GF-D8 (cell line): ENCODE data around the gene GPX7.
"Not testable (repeated sequence)": the region's sequence is repeated elsewhere in the genome, so short reads cannot be mapped to it uniquely, and the experiment has no call there.

Experiments used
- DNase-seq: peaks from one replicate; lab custom pipeline; 2025; lab: John Stamatoyannopoulos, UW

The GPX7 gene

DNA sequence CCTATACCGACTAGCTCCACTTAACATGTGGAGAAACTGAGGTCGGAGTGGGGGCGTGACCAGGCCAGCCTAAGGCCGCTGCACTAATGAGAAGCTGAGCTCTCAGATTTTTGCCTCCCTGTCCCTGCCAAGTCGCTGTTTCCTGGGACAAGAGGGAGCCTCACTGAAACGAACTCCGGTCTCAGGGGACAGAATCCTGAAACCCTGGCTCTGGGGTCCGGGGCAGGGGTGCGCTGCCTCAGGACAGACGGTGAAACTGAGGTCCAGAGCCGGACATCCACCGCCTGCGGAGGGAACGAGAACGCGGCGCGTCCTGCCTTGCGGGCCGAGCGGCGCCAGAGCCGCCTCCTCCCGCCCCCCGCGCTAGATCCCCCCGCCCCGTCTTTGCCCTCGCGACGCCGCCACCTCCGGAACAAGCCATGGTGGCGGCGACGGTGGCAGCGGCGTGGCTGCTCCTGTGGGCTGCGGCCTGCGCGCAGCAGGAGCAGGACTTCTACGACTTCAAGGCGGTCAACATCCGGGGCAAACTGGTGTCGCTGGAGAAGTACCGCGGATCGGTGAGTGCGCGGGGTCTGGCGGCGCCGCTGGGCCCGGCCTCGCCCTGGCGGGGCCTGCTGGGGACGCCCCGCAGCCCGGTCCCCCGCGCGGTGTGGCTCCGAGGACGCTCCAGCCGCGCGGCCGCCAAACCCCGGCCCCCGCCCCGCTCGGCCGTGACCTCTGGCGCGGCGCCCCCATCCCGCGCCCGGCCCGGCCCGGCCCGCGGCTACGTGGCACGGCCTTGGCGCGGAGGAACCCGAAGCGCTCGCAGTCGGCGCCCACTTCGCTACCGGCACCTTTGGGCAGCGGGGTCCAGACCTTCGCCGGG, at the start of gene GPX7:
Gene GPX7, plus strand, starts transcription at position 381 of the 865 bp plus-strand sequence. Its CDS starts 39 bp downstream, at position 420.
- no peak for DNase-seq

DNA sequence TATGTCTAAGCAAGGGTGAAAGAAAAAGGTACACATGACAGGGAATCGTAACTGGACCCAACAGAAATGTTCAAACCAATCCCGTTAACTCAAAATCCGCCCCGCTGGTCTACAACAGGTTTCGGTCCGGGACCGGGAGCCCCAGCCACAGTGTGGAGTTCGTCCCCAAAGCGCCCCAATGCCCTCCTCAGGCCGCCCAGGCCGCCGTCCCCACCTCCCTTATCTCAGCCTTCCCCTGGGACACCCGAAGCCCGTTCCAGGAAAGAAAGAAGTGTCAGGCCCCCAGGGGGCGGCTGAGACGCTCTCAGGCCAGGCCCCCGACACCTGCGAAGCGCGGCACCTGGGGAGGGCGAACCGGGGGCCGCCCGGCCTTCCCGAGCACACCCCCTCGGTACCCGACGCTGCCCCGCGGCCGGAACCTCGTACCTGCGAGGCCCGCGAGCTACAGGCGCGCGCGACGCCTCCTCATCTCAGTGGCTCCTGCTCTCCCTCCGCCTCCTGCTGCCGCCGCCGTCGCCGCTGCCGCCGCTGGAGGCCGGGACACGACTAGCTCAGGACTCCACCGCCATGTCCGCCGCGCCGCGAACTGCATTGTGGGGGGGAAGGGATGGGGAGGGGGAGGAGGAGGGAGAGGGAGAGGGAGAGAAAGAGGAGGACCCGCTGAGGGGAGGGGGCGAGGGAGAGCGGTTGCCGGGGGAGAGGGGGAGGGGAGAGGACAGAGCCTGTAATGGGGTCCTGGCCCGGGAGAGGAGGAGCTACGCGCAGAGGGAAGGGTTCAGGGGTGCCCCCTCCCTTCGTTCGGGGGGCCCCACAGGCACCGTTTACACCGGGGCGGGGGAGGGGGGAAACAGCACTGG, 49.4 kb upstream of the GPX7 start, which contains the start of gene TUT4:
Gene TUT4, minus strand, starts transcription at position 588 of the 857 bp plus-strand sequence. CDS start 26,812 bp downstream, outside the sequence.
- DNase-seq = peak; percentile 56

DNA sequence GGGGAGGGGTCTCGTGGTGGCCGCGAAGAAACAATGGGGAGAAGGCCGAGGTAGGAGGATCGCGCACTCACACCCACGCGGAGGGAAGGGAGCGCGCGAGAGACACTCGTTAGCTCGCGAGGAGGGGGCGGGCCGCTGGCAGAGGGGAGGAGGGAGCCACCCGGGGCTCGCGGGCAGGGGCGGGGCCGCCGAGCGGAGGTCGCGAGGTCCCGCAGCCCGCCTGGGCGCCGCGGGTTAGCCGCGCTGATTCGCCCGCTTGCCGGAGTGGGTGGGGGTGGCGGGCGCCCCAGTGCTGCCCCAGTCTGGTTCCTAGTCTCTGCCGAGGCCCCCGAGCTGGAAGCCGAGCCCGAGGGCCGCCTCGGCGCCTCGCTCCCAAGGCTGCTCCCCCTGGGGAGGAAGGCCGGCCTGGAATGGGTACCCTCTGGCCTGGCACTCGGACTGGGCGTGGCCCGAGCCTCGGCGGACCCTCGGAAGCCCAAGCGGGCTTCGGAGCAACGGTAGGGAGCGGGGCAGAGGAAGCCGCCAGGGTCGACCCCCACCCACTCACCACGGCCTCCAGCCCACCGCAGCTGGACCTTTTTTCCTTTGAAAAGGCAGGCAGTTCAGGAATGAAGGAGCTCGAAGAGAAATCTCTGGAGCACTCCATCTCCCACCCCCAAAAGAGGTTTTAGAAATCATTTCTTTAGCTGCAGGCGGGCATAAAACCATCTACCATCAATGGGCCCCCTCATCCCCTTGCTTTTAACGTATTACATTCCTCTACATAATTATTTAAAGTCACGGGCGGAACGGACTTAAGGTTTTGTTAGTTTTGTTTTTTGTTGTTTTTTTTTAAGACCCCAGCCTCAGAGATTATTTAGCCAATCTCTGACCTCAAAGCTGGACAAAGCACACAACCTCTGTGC, 48.6 kb upstream of the GPX7 start:
- peak; percentile 53 for DNase-seq

- no peak for DNase-seq
Observed at GRCh38 chr1:52554267-52554640, 47.9 kb upstream of the GPX7 start.

DNA sequence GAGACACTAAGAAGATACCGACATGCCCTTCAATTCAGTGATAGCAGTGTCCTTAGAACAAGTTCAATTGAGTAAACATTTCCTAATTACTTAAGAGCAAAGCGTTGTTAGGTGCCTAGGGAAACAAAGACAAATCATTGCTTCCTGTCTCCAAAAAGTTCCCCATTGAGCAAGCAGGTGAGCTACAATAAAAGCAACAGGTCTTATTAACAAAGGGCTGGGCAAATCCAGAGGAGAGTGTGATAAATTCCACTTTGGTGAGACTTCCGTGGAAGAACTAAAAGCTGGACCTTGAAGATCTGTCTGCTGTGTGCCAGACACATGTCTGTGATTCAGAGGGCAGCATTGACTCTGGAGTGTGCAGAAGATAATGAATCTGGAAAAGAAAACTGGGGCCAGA, 47.4 kb upstream of the GPX7 start:
- peak; percentile 44 for DNase-seq

DNA sequence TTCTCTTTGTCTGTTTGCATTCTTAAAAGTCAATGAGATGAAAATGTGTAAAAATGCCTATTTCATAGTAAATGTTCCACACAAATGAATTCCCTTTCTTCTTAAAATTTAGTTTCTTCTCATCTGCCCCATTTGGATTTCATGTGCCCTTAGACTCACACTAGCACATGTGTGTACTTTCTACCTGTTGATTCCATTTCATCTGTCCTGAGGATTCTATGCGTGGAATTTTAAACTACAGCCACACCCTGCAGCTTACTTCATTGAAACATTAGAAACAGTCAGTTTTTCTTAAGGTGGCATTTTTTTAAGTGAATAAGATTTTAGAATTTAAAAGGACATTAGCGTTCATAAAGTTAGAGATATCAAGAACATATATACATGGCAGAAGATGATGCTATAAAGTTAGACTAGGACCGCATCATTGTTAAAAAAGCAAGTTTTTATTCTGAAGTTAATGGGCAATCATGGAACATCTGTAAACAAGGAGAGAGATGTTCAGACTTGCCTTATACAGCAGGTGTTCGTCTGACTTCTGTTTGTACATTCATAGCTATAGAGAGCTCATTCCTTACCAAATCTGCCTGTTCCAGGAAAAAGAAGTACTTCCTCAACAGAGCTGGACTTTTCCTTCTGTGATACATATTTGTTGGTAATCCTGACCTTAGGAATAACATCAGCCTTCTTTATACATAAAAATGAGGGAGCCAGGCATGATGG, 45.4 kb upstream of the GPX7 start:
- DNase-seq = no peak

DNA sequence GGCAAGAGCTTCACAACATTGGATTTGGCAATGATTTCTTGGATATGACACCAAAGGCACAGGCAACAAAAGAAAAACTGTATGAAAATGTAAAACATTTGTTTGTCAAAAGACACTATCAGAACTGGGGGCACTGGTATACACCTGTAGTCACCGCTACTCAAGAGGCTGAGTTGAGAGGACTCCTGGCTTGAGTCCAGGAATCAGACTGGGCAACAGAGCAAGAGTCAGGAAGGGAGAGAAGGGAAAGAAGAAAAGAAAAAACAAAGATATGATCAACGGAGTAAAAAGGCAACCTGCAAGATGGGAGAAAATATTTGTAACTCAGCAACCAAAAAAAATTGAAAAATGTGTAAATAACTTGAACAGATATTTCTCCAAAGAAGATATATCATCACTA, 43.2 kb upstream of the GPX7 start:
- DNase-seq = no peak

DNA sequence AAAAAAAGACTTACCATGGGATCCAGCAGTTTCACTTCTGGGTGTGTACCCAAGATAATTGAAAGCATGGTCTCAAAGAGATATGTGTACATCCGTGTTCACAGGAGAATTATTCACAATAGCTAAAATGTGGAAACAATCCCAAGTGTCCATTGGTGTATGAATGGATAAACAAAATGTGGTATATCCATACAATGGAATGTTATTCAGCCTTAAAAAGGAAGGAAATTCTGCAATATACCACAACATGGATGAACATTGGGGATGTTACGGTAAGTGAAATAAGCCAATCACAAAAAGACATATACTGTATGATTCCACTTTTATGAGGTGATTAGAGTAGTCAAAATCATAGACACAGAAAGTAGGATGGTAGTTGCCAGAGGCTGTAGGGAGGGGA, 42.3 kb upstream of the GPX7 start:
- DNase-seq = no peak

GRCh38 chr1:52562766-52563165, 39.4 kb upstream of the GPX7 start:
- DNase-seq = no peak

DNA sequence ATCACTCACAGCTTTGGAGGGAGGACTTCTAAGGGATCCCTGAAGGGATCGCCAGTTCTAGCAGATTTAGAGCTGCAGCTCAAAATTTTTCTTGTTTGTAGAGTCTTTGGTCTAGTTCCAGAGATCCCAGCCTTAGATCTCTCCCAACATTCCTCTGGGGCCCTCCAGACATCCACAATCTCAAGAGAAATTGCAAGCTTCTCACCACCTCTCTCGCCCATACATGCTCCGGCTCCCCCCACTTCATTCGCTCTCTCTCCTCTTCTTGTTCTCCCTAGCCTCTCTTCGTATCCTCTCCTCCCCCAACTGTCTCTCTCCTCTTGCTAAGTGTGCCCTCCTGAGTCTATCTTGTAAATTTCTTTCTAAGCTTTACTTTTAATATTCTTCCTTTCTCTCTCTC, 34.2 kb upstream of the GPX7 start:
- DNase-seq = no peak

- DNase-seq = peak; percentile 57
Observed at GRCh38 chr1:52569449-52570210, 32.5 kb upstream of the GPX7 start.

DNA sequence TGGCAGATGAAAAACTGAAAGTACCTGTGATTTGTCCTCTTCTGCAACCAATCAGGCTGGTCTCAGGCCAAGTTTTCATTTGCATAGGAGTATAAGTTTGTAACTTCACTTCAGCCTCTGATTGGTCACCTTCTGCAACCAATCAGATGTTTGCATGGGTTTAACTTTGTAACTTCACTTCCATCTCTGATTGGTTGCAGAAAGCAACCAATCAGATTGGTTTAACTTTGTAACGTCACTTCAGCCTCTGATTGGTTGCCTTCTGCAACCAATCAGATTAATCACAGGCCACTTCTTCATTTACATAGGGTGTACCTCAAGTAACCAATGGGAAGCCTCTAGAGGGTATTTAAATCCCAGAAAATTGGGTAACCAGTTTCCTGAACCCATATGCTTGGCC, 30.4 kb upstream of the GPX7 start:
- no peak for DNase-seq

DNA sequence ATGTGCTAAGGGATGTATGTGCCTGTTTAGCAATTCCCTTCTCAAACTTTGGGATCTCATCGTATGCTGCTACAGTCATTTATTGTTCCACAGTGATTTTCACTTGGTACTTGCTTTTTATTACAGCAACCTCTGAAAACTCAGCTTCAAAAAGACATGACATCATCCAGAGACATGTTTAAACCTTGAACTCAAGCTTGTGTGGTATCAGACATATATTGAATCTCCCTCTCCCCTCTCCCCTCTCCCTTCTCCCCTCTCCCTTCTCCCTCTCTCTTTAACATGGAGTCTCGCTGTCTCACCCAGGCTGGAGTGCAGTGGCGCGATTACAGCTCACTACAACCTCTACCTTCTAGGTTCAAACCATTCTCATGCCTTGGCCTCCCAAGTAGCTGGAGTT, 29.8 kb upstream of the GPX7 start:
- no peak for DNase-seq

GRCh38 chr1:52574594-52574993, 27.6 kb upstream of the GPX7 start:
- peak; percentile 43 for DNase-seq

DNA sequence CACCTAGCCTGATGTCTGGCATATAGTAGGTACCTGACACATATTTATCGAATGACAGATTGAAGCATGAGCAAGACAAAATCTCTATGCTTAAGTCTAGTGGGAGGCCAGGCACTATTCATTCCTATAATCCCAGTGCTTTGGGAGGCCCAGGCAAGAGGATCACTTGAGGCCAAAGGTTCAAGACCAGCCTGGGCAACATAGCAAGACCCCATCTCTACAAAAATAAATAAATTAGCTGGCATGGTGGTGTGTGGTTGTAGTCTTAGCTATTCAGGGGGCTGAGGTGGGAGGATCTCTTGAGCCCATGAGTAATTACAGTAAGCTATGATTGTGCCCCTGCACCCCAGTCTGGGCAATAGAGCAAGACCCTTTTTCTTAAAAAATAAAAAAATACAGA, 26.1 kb upstream of the GPX7 start:
- DNase-seq = no peak

DNA sequence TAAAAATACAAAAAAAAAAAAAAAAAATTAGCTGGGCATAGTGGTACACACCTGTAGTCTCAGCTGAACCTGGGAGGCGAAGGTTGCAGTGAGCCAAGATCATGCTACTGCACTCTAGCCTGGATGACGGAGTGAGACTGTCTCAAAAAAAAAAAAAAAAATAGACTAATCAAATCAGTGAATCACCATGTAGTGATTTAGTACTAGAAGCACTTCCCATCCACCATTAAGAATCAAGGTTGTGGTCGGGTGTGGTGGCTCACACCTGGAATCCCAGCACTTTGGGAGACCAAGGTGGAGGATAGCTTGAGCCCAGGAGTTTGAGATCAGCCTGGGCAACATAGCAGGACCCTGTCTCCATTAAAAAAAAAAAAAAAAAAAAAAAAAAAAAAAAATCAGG, 24.1 kb upstream of the GPX7 start:
- not testable (repeated sequence) for DNase-seq

DNA sequence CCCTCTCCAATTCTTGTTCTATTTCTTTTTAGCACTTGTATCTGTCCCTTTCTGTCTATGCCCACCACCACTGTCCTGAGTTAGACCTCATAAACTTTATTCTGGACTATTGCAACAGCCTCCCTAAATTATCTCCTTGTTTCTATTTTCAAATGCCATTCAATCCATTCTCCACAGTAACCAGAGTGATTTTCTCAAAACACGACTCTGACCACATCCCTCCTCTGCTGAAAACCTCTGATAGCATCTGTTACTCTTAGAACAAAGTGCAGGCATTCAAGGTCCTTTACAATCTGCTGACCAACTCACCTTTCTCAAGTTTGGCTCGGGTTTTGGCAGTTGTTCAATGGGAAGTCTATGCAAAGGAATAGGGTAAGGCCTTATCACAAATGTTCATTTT, 22.8 kb upstream of the GPX7 start:
- DNase-seq = no peak

DNA sequence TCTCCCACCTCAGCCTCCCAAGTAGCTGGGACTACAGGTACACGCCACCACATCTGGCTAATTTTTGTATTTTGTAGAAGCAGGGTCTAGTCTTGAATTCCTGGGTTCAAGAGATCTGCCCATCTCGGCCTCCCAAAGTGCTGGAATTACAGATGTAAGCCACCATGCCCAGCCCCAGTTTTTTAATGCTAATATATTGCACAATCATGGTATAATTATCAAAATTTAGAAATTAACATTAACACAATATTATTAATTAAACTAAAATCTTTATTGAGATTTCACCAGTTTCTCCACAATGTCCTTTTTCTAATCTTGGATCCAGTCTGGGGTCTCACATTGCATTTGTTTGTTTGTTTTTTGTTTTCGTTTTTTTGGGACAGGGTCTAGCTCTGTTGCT, 21.9 kb upstream of the GPX7 start:
- no peak for DNase-seq

- no peak for DNase-seq
Observed at GRCh38 chr1:52582116-52582696, 20.0 kb upstream of the GPX7 start.

- DNase-seq = no peak
Observed at GRCh38 chr1:52585474-52585873, 16.7 kb upstream of the GPX7 start.
